Astrocyte of the spinal cord (primary cell): ENCODE measurements around the gene SEC31A.

Experiments used
- DNase-seq: peaks from one replicate; pipeline ENCODE4 v3.0.0; 2011; ENCODE audit warnings: low read depth, low spot score
- H3K4me3 ChIP-seq: 2 replicates; pipeline ENCODE4 v1.5.1; 2011; ENCODE audit warnings: low read depth, mild to moderate bottlenecking, low read length, moderate library complexity
- CTCF ChIP-seq: IDR thresholded peaks from 2 replicates; pipeline ENCODE4 v1.5.1; 2012; ENCODE audit warnings: low read depth, mild to moderate bottlenecking, low read length, inconsistent platforms
- in situ Hi-C: cut with HindIII; loops from 2 replicates; pipeline ENCODE4 v1.10.0; 2017; ENCODE audit warnings: low sequenced_read_pairs

Gene SEC31A

GRCh38 chr4:82803746-82804145 lies 87.2 kb downstream of the SEC31A start:
- DNase-seq: no peak
- in situ Hi-C loops: no loop called here
- TF ChIP-seq CTCF: no peak
- H3K4me3 ChIP-seq: no peak overlapping the region

GRCh38 chr4:82802911-82803310 lies 88.0 kb downstream of the SEC31A start:
- in situ Hi-C loops: no loop called here
- no peak for DNase-seq
- no peak for TF ChIP-seq CTCF
- H3K4me3 ChIP-seq: no peak overlapping the region

GRCh38 chr4:82801910-82802521 lies 88.9 kb downstream of the SEC31A start:
- peak; percentile 61 for TF ChIP-seq CTCF
- in situ Hi-C loops: no loop called here
- DNase-seq: peak; percentile 50
- H3K4me3 ChIP-seq: no peak overlapping the region

- in situ Hi-C loops: no loop called here
- DNase-seq: no peak
- peak overlapping the region; percentile 71 for H3K4me3 ChIP-seq
- no peak for TF ChIP-seq CTCF
Observed at GRCh38 chr4:82799006-82799881, 91.7 kb downstream of the SEC31A start.

- peak; percentile 89 for DNase-seq
- in situ Hi-C loops: no loop called here
- no peak for TF ChIP-seq CTCF
- peak within 1 kb of the TSS; percentile 71 for H3K4me3 ChIP-seq
Observed at GRCh38 chr4:82798168-82799005, 92.6 kb downstream of the SEC31A start, which contains the start of gene SCD5. Gene SCD5 (minus strand): TSS chr4:82798796. CDS start chr4:82798537, 259 bp downstream.

- no peak for TF ChIP-seq CTCF
- peak overlapping the region; percentile 71 for H3K4me3 ChIP-seq
- DNase-seq: peak; percentile 55
- in situ Hi-C loops: no loop called here
Observed at GRCh38 chr4:82797405-82798111, 93.4 kb downstream of the SEC31A start.
